Neuron (in vitro differentiated cells): ENCODE measurements around the gene TCOF1.

ENCODE experiments used
- H2AFZ ChIP-seq: one replicate; pipeline ENCODE4 v1.6.1; 2013; ENCODE audit warnings: low read depth, mild to moderate bottlenecking, inconsistent platforms, low read length, moderate library complexity
- H3K27me3 ChIP-seq: one replicate; pipeline ENCODE4 v1.6.1; 2013; ENCODE audit warnings: low read length; ENCODE audit not compliant: insufficient read depth
- H3K36me3 ChIP-seq: one replicate; pipeline ENCODE4 v1.6.1; 2013; ENCODE audit warnings: low read length; ENCODE audit not compliant: insufficient read depth
- H3K4me1 ChIP-seq: one replicate; pipeline ENCODE4 v1.6.1; 2013; ENCODE audit warnings: low read length; ENCODE audit not compliant: insufficient read depth
- H3K4me3 ChIP-seq: 2 replicates; pipeline ENCODE4 v1.5.1; 2013; ENCODE audit warnings: mild to moderate bottlenecking, low read length, moderate library complexity
- H3K9me3 ChIP-seq: one replicate; pipeline ENCODE4 v1.6.1; 2013; ENCODE audit warnings: low read length

The TCOF1 gene, protein sequence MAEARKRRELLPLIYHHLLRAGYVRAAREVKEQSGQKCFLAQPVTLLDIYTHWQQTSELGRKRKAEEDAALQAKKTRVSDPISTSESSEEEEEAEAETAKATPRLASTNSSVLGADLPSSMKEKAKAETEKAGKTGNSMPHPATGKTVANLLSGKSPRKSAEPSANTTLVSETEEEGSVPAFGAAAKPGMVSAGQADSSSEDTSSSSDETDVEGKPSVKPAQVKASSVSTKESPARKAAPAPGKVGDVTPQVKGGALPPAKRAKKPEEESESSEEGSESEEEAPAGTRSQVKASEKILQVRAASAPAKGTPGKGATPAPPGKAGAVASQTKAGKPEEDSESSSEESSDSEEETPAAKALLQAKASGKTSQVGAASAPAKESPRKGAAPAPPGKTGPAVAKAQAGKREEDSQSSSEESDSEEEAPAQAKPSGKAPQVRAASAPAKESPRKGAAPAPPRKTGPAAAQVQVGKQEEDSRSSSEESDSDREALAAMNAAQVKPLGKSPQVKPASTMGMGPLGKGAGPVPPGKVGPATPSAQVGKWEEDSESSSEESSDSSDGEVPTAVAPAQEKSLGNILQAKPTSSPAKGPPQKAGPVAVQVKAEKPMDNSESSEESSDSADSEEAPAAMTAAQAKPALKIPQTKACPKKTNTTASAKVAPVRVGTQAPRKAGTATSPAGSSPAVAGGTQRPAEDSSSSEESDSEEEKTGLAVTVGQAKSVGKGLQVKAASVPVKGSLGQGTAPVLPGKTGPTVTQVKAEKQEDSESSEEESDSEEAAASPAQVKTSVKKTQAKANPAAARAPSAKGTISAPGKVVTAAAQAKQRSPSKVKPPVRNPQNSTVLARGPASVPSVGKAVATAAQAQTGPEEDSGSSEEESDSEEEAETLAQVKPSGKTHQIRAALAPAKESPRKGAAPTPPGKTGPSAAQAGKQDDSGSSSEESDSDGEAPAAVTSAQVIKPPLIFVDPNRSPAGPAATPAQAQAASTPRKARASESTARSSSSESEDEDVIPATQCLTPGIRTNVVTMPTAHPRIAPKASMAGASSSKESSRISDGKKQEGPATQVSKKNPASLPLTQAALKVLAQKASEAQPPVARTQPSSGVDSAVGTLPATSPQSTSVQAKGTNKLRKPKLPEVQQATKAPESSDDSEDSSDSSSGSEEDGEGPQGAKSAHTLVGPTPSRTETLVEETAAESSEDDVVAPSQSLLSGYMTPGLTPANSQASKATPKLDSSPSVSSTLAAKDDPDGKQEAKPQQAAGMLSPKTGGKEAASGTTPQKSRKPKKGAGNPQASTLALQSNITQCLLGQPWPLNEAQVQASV (N-terminal part only)

GRCh38 chr5:150357326-150358260 is at the start of gene TCOF1:
TCOF1 (plus strand) TSS chr5:150357697; CDS start chr5:150357747, 50 bp downstream.
- Histone ChIP-seq H3K4me1 (peaks cover 12% of the 10 kb centered on the region), H2AFZ (peak within 1 kb of the TSS; percentile 90), H3K27me3 (no peaks in the 10 kb centered on the region), H3K36me3 (peaks cover 29% of the 10 kb centered on the region), H3K9me3 (no peaks in the 10 kb centered on the region), H3K4me3 (peak within 1 kb of the TSS; percentile 93)

GRCh38 chr5:150309101-150309885 is 48.2 kb upstream of the TCOF1 start:
- Histone ChIP-seq H3K4me3 (no peak overlapping the region), H3K27me3 (no peaks in the 10 kb centered on the region), H2AFZ (no peak overlapping the region), H3K36me3 (no peaks in the 10 kb centered on the region), H3K9me3 (no peaks in the 10 kb centered on the region), H3K4me1 (peaks cover 31% of the 10 kb centered on the region)

GRCh38 chr5:150309886-150310239 is 47.6 kb upstream of the TCOF1 start:
- H3K27me3 ChIP-seq: no peaks in the 10 kb centered on the region
- no peaks in the 10 kb centered on the region for H3K9me3 ChIP-seq
- peaks cover 28% of the 10 kb centered on the region for H3K4me1 ChIP-seq
- H3K4me3 ChIP-seq: no peak overlapping the region
- H3K36me3 ChIP-seq: no peaks in the 10 kb centered on the region
- no peak overlapping the region for H2AFZ ChIP-seq

DNA sequence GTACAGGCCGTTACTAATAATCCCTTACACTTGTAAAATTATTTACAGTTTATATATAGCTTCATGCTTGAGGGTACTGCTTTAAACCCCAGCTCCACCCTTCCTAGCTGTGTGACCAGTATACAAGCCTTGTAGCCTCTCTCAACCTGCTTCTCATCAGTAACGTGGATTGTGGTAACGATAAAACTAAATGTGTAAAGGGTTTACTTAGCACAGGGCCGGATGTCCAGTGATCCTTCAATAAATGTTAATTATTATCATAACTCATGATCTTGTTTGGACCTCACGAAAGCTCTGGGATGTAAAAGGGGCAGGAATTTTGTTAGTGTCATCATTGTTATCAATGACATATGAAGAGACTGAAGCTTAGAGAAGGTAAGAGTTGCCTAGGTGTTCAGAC is 47.3 kb upstream of the TCOF1 start:
- H3K27me3 ChIP-seq: no peaks in the 10 kb centered on the region
- H3K9me3 ChIP-seq: no peaks in the 10 kb centered on the region
- H2AFZ ChIP-seq: no peak overlapping the region
- H3K4me1 ChIP-seq: peaks cover 26% of the 10 kb centered on the region
- H3K36me3 ChIP-seq: no peaks in the 10 kb centered on the region
- H3K4me3 ChIP-seq: no peak overlapping the region

- Histone ChIP-seq H3K4me3 (no peak overlapping the region), H2AFZ (no peak overlapping the region), H3K9me3 (no peaks in the 10 kb centered on the region), H3K4me1 (peaks cover 17% of the 10 kb centered on the region), H3K36me3 (no peaks in the 10 kb centered on the region), H3K27me3 (no peaks in the 10 kb centered on the region)
These were observed 46.3 kb upstream of the TCOF1 start for GRCh38 chr5:150311015-150311692.

DNA sequence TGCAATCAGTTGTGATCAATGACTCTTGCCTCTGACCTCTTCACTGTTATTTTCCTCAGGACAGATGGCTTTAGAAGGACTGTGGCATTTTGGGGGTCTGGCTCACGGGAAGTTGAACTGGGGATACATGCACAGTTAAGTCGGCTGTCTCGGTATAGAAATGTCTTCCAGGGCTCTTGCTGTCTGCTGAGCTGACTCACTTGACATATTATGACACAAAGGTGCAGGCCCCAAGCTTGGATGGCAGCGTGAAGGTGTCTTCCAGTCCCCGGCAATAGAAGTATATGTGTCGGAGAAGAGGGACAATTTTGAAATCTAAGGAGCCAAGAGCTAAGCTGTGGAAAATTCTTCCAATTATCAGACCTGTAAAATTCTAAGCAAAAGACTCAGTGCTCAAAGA is 45.0 kb upstream of the TCOF1 start:
- H3K36me3 ChIP-seq: no peaks in the 10 kb centered on the region
- no peaks in the 10 kb centered on the region for H3K9me3 ChIP-seq
- no peak overlapping the region for H3K4me3 ChIP-seq
- H2AFZ ChIP-seq: no peak overlapping the region
- H3K4me1 ChIP-seq: peaks cover 19% of the 10 kb centered on the region
- H3K27me3 ChIP-seq: no peaks in the 10 kb centered on the region

DNA sequence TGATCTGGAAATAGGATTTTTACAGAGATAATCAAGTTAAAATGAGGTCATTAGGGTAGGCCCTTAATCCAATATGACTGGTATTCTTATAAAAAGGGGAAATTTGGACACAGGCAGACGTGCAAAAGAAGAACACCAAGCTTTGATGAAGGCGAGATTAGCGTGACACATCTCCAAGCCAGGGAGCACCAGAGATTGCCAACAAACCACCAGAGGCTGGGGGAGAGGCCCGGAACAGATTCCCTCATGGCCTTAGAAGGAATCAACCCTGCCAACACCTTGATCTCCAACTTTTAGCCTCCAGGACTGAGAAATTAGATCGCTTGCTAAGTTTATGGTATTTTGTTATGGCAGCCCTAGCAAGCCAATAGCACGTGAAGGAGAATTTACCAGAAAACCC is 44.0 kb upstream of the TCOF1 start:
- no peak overlapping the region for H2AFZ ChIP-seq
- no peaks in the 10 kb centered on the region for H3K9me3 ChIP-seq
- H3K27me3 ChIP-seq: no peaks in the 10 kb centered on the region
- H3K36me3 ChIP-seq: no peaks in the 10 kb centered on the region
- no peak overlapping the region for H3K4me3 ChIP-seq
- H3K4me1 ChIP-seq: peaks cover 24% of the 10 kb centered on the region

- H3K36me3 ChIP-seq: no peaks in the 10 kb centered on the region
- no peak overlapping the region for H2AFZ ChIP-seq
These were observed 43.4 kb upstream of the TCOF1 start for GRCh38 chr5:150313921-150314716.

DNA sequence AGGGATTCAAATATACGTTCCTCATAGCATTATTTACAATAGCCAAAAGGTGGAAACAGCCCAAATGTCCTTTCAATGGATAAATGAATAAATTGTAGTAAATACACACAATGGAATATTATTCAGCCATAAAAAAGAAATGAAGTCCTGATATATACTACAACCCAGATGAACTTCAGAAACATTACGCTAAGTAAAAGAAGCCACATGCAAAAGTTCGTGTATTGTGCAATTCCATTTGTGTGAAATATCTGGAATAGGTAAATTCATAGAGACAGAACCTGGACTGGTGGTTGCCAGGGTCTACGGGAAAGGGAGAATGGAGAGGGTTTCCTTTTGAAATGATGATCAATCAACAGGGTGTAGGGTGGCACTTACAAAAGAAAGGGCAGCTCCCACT is 42.3 kb upstream of the TCOF1 start:
- Histone ChIP-seq H3K9me3 (no peaks in the 10 kb centered on the region), H3K4me3 (no peak overlapping the region), H2AFZ (no peak overlapping the region), H3K27me3 (no peaks in the 10 kb centered on the region), H3K36me3 (no peaks in the 10 kb centered on the region), H3K4me1 (peaks cover 30% of the 10 kb centered on the region)

More at GRCh38 chr5:150313921-150314716, 43.4 kb upstream of the TCOF1 start:
- no peaks in the 10 kb centered on the region for H3K27me3 ChIP-seq
- peaks cover 29% of the 10 kb centered on the region for H3K4me1 ChIP-seq
- H3K9me3 ChIP-seq: no peaks in the 10 kb centered on the region
- no peak overlapping the region for H3K4me3 ChIP-seq

DNA sequence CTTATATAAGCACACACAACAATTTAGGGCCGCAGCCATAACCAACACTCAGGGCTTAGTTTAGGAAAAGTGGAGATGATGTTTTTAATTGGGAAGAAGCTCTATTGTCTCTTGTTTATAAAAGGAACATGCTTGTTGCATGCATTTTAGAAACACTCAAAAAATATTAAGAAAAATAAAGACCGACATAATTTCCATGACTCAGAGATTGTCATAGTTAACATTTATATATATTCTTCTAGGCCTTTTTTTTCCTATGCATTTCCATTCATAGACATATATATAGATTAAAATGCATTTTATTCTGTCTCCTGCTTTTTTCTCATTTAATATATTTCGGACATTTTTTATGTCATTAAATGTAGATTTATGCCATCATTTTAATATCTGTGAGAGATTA is 41.2 kb upstream of the TCOF1 start:
- H3K4me1 ChIP-seq: peaks cover 35% of the 10 kb centered on the region
- H3K9me3 ChIP-seq: no peaks in the 10 kb centered on the region
- H3K36me3 ChIP-seq: no peaks in the 10 kb centered on the region
- H3K4me3 ChIP-seq: no peak overlapping the region
- H3K27me3 ChIP-seq: no peaks in the 10 kb centered on the region
- H2AFZ ChIP-seq: no peak overlapping the region
